ENCODE results near the gene ADAMTSL5.
"Not testable (repeated sequence)": the region's sequence is repeated elsewhere in the genome, so short reads cannot be mapped to it uniquely, and the experiment has no call there.

The ADAMTSL5 gene

DNA sequence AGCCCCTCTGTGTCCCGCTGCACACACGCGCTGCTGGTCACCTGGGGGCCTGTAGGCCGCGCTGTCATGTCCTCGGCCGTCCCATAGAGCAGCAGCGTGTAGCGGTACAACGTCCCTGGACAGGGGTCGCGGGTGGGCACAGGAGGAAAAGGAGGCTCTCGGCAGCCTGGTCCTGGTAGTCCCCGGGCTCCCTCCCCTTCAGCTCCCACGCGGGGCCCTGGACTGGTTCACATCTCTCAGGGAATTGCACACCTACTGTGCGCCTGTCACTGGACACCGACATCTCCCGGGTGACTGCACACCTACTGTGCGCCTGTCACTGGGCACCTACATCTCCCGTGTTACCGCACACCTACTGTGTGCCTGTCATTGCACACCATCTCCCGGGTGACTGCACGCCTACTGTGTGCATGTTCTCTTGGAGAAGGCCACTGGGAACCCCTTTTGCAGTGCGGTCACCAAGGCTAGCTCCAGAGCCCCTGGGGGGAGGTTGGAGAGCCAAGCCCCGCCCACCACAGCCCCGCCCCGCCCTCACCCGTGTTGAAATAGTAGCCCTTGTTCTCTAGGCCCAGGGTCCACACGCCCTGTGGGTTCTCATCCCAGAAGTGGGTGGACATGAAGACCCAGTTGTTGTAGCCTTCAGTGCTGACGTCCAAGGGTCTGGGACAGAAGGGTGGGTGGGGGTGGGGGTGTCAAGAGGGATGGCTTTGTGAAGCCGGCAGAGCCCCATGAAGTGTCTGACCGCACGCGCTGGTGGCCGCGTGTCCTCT is 30.3 kb downstream of the ADAMTSL5 start:
- no peak for DNase-seq

GRCh38 chr19:1481893-1482360 is 30.9 kb downstream of the ADAMTSL5 start:
- DNase-seq = no peak

- DNase-seq = no peak
Observed at GRCh38 chr19:1481224-1481892, 31.5 kb downstream of the ADAMTSL5 start.

- peak; percentile 53 to 97 (median 86) for DNase-seq
Observed at GRCh38 chr19:1478934-1479707, 33.7 kb downstream of the ADAMTSL5 start, which contains the start of gene C19orf25. TSS of gene C19orf25 (minus strand) at chr19:1479215. CDS start at chr19:1478903, 312 bp downstream.

GRCh38 chr19:1477056-1477455 is 35.8 kb downstream of the ADAMTSL5 start:
- DNase-seq = not testable (repeated sequence)

DNA sequence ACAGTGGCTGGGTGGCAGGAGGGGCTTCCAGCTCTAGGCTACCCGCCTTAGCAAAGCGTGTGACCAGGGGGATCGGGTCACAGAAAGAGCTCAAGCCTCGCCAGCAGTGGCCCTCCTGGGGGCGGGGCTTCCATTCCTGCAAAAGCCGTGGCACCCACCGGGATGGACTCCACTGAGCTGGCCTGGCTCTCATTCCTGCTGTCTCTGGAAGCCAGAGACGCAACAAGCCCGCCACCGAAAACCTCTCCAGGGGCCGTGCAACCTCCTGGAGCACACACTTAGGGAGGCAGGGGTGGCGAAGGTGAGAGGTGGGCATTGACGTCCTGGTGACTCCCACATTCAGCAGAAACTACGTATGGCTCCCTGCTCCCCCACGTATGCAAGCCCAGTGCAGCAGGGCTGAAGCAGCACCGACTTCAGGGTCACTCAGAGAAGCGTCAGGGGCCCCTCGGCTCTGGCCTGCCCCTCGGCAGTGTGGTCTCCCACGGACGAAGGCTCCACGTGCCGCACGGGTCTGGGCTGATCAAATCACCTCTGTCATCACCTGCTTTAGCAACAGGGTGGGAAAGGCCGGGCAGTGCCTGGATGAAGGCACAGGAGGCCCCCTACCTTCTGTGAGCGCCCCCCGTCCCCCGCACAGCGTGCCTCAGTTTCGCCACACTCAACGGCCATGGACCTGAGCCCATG is 36.9 kb downstream of the ADAMTSL5 start:
- DNase-seq = no peak

DNA sequence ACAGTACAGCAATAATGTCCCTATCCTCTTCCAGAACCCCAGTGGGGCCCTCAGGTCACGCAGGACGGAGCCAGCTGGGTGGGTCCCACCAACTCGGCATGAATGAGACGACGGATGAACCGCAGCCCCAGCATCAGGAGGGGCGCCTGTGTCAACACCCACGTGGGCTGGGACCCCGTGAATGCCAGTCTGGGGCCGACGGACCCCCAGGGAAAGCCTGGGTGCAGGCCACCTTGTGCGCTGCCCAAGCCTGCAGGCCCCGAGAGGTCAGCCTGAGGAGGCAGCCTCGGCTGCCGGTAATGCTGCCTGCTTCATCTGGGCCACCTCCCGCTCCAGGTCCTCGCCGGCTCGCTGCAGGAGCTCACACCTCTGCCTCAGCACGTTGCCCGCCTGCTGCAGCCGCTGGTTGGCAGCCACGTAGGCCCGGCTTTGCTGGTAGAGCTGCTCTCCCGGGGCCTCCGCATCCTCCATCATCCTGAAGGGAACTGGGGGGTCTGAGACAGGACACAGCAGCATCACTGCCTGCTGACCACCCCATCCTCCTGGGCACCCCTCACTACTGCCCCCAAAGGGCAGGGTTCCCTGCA is 38.0 kb downstream of the ADAMTSL5 start:
- DNase-seq = no peak

- peak in 51 of 56 donors; percentile 18 to 85 (median 55) for DNase-seq
Observed at GRCh38 chr19:1474011-1474764, 38.6 kb downstream of the ADAMTSL5 start.

DNA sequence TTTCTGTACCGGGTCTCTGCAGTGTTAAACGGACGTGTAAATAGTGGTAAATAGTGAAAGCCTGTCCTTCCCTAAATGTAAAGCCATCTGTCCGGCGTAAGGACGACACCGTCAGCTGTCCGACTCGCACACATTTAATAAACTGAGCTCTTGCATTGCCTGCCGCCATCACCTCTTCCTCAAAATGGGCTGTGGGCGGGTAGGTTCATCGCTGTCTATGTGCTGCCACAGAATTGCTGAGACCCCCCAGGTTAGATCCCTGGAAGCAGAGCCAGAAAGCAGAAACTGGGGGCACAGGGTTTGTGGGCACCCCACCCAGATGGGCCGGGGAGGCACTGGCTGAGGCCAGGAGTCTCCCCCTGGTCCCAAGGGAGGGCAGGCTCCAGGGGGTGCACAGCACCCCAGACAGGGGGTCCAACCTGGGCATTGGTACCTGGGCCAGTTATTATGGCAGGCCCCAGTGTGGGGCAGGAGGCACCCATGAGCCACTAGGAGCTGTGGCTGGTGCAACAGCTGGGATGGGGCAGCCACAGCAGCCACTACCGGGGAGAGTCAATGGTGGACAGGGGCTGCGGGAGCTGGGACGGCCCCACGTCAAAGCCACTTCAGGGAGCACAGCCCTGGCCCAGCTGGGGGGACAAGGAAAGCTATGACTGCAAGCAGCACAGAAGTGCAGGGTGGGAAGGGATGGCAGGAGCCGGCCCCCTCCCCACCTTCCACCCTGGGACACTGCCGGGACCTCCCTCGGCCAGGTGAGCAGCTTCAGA is 39.6 kb downstream of the ADAMTSL5 start:
- peak in 3 of 56 donors; percentile 35 to 57 (median 44) for DNase-seq

GRCh38 chr19:1472231-1473084 is 40.4 kb downstream of the ADAMTSL5 start:
- DNase-seq = peak in 13 of 56 donors; percentile 10 to 57 (median 39)

GRCh38 chr19:1471515-1472160 is 41.2 kb downstream of the ADAMTSL5 start:
- DNase-seq = peak in 29 of 56 donors; percentile 12 to 64 (median 44)

GRCh38 chr19:1471010-1471514 is 41.8 kb downstream of the ADAMTSL5 start:
- peak in 3 of 56 donors; percentile 15 to 52 (median 44) for DNase-seq

GRCh38 chr19:1470305-1471009 is 42.4 kb downstream of the ADAMTSL5 start:
- peak in 28 of 56 donors; percentile 9 to 71 (median 34) for DNase-seq

- no peak for DNase-seq
Observed at GRCh38 chr19:1470055-1470304, 42.8 kb downstream of the ADAMTSL5 start.

DNA sequence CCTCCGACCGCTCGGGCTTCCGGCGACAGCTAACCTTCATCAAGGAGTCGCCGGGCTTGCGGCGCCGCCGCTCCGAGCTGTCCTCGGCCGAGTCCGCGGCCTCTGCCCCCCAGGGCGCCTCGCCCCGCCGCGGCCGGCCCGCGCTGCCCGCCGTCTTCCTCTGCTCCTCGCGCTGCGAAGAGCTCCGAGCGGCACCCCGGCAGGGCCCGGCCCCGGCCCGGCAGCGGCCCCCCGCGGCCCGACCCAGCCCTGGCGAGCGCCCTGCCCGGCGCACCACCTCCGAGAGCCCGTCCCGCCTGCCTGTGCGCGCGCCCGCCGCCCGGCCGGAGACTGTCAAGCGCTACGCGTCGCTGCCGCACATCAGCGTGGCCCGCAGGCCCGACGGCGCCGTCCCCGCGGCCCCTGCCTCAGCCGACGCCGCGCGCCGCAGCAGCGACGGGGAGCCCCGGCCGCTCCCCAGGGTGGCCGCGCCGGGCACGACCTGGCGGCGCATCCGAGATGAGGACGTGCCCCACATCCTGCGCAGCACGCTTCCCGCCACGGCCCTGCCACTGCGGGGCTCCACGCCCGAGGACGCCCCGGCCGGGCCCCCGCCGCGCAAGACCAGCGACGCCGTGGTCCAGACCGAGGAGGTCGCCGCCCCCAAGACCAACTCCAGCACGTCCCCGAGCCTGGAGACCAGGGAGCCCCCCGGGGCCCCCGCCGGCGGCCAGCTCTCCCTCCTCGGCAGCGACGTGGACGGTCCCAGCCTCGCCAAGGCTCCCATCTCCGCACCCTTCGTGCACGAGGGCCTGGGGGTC is 43.4 kb downstream of the ADAMTSL5 start:
- no peak for DNase-seq

- DNase-seq = no peak
Observed at GRCh38 chr19:1468821-1469254, 44.0 kb downstream of the ADAMTSL5 start.

All from nucleus accumbens (tissue), 56 donors.